B cell (primary cell): Measurements from ENCODE around the gene KRT73.

ENCODE experiments used
- EZH2 ChIP-seq: IDR thresholded peaks from 2 replicates; pipeline ENCODE4 v1.6.1; 2012; ENCODE audit warnings: borderline replicate concordance, low read depth, mild to moderate bottlenecking, moderate library complexity, low read length; ENCODE audit not compliant: insufficient read depth, poor library complexity, severe bottlenecking
- TF ChIP-seq, protein P1 (sequence below): fragments of 200-600 bp; IDR thresholded peaks from one replicate; pipeline ENCODE4 v1.8.0; 2022; ENCODE audit warnings: antibody characterized with exemption, mild to moderate bottlenecking

DNA sequence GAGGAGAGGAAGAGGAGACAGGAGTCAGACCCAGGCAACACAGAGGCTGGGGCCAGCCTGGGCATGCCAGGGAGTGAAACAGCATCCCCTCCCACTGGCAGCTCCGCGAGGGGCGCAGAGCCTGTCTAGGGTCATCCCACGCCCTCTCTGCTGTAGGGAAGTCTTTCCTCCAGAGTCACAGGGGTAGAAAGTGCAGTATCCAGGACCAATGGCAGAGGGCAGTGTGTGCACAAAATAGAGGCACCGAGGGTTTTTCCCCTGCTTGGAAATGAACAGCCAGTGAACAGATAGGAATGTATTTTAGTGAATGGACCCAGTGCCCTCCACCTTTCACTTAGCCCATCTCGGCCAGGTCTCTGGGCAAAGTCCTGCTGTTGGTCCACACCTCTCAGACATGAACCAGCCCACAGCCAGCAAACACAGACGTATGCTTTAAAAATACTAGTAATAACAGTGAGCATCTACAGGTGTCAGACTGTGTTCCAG, 35.3 kb downstream of the KRT73 start:
- TF ChIP-seq, protein P1, sequence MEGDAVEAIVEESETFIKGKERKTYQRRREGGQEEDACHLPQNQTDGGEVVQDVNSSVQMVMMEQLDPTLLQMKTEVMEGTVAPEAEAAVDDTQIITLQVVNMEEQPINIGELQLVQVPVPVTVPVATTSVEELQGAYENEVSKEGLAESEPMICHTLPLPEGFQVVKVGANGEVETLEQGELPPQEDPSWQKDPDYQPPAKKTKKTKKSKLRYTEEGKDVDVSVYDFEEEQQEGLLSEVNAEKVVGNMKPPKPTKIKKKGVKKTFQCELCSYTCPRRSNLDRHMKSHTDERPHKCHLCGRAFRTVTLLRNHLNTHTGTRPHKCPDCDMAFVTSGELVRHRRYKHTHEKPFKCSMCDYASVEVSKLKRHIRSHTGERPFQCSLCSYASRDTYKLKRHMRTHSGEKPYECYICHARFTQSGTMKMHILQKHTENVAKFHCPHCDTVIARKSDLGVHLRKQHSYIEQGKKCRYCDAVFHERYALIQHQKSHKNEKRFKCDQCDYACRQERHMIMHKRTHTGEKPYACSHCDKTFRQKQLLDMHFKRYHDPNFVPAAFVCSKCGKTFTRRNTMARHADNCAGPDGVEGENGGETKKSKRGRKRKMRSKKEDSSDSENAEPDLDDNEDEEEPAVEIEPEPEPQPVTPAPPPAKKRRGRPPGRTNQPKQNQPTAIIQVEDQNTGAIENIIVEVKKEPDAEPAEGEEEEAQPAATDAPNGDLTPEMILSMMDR: peak; percentile 38
- TF ChIP-seq EZH2: no peak
